ENCODE measurements around the gene C1R. TPM values are rescaled to one million over a fixed set of nuclear protein-coding genes. Genes with fewer than 3 reads are reported as not detected.

Gene C1R
- total and polyA plus RNA-seq, 4 donors = 268 to 525 (median 434) TPM

GRCh38 chr12:7118881-7119280, 26.6 kb upstream of the C1R start:
- H3K27ac ChIP-seq (ENCODE audit: low read depth in 1 of 2, low read length in 1 of 2) = no peak overlapping the region
- no peak overlapping the region for H3K9ac ChIP-seq (ENCODE audit: insufficient read depth in 1 of 2, low read length in 2 of 2)
- TF ChIP-seq, protein P1, sequence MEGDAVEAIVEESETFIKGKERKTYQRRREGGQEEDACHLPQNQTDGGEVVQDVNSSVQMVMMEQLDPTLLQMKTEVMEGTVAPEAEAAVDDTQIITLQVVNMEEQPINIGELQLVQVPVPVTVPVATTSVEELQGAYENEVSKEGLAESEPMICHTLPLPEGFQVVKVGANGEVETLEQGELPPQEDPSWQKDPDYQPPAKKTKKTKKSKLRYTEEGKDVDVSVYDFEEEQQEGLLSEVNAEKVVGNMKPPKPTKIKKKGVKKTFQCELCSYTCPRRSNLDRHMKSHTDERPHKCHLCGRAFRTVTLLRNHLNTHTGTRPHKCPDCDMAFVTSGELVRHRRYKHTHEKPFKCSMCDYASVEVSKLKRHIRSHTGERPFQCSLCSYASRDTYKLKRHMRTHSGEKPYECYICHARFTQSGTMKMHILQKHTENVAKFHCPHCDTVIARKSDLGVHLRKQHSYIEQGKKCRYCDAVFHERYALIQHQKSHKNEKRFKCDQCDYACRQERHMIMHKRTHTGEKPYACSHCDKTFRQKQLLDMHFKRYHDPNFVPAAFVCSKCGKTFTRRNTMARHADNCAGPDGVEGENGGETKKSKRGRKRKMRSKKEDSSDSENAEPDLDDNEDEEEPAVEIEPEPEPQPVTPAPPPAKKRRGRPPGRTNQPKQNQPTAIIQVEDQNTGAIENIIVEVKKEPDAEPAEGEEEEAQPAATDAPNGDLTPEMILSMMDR (IDR thresholded peaks at IDR 0.05; ENCODE audit: control extremely low read depth, extremely low read depth) = no peak
- no peak overlapping the region for H3K4me3 ChIP-seq
- peaks cover 0 to 2% (median 0%) of the 10 kb centered on the region in 4 donors for H3K36me3 ChIP-seq (ENCODE audit: control insufficient read depth in 4 of 4, insufficient read depth in 4 of 4, low read length in 4 of 4)
- WGBS, 2 donors = 77 to 94% methylated on average over 3 of the region's 3 CpGs
- H3K27me3 ChIP-seq (ENCODE audit: control insufficient read depth in 3 of 3, insufficient read depth in 3 of 3, low read length in 2 of 3) = no peaks in the 10 kb centered on the region
- DNase-seq (no peak), ATAC-seq (ENCODE audit: insufficient read depth, low FRiP score) (no peak)
- peaks cover 0 to 13% (median 2%) of the 10 kb centered on the region in 5 donors for H3K4me1 ChIP-seq (ENCODE audit: control insufficient read depth in 5 of 5, insufficient read depth in 5 of 5, low read length in 5 of 5)
- H3K9me3 ChIP-seq (ENCODE audit: control insufficient read depth in 4 of 4, insufficient read depth in 3 of 4, low read length in 3 of 4) = no peaks in the 10 kb centered on the region

DNA sequence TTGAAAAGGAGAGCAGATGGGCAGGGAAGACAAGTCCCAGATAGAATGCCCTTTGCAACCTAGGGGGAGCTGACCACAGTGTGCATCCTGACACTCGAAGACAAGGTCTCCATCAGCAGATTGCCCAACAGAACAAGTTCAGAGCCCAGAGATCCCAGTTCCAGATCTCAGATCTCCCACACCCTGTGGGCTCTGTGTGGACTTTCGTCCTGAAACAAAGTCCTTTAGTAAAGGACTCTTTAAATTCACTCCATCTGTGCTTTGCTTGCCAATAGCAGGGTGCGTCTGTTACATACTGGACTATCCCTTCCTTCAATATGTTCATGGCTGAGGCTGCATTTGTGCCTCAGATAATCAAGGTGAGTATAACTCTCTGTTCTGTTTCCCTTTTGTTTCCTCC, 25.4 kb upstream of the C1R start:
- ATAC-seq (ENCODE audit: insufficient read depth, low FRiP score) = no peak
- WGBS, 2 donors = 90 to 94% methylated on average over 3 of the region's 3 CpGs

GRCh38 chr12:7116916-7117315, 24.7 kb upstream of the C1R start:
- no peaks in the 10 kb centered on the region for H3K9me3 ChIP-seq (ENCODE audit: control insufficient read depth in 4 of 4, insufficient read depth in 3 of 4, low read length in 3 of 4)
- no peak overlapping the region for H3K27ac ChIP-seq (ENCODE audit: low read depth in 1 of 2, low read length in 1 of 2)
- H3K4me1 ChIP-seq (ENCODE audit: control insufficient read depth in 5 of 5, insufficient read depth in 5 of 5, low read length in 5 of 5) = peaks cover 0 to 2% (median 0%) of the 10 kb centered on the region in 5 donors
- DNase-seq (no peak), ATAC-seq (ENCODE audit: insufficient read depth, low FRiP score) (no peak)
- 95 to 96% methylated on average over 9 of the region's 9 CpGs for WGBS, 2 donors
- TF ChIP-seq, protein P1 (IDR thresholded peaks at IDR 0.05; ENCODE audit: control extremely low read depth, extremely low read depth) = no peak
- H3K36me3 ChIP-seq (ENCODE audit: control insufficient read depth in 4 of 4, insufficient read depth in 4 of 4, low read length in 4 of 4) = peaks cover 0 to 2% (median 0%) of the 10 kb centered on the region in 4 donors
- no peak overlapping the region for H3K9ac ChIP-seq (ENCODE audit: insufficient read depth in 1 of 2, low read length in 2 of 2)
- no peaks in the 10 kb centered on the region for H3K27me3 ChIP-seq (ENCODE audit: control insufficient read depth in 3 of 3, insufficient read depth in 3 of 3, low read length in 2 of 3)
- H3K4me3 ChIP-seq = no peak overlapping the region

More for the DNA sequence above, 25.4 kb upstream of the C1R start:
- peaks cover 0 to 3% (median 0%) of the 10 kb centered on the region in 5 donors for H3K4me1 ChIP-seq (ENCODE audit: control insufficient read depth in 5 of 5, insufficient read depth in 5 of 5, low read length in 5 of 5)
- H3K9me3 ChIP-seq (ENCODE audit: control insufficient read depth in 4 of 4, insufficient read depth in 3 of 4, low read length in 3 of 4) = no peaks in the 10 kb centered on the region
- no peak overlapping the region for H3K4me3 ChIP-seq
- H3K27me3 ChIP-seq (ENCODE audit: control insufficient read depth in 3 of 3, insufficient read depth in 3 of 3, low read length in 2 of 3) = no peaks in the 10 kb centered on the region
- TF ChIP-seq, protein P1 (IDR thresholded peaks at IDR 0.05; ENCODE audit: control extremely low read depth, extremely low read depth) = no peak
- peaks cover 0 to 2% (median 0%) of the 10 kb centered on the region in 4 donors for H3K36me3 ChIP-seq (ENCODE audit: control insufficient read depth in 4 of 4, insufficient read depth in 4 of 4, low read length in 4 of 4)
- H3K27ac ChIP-seq (ENCODE audit: low read depth in 1 of 2, low read length in 1 of 2) = no peak overlapping the region
- H3K9ac ChIP-seq (ENCODE audit: insufficient read depth in 1 of 2, low read length in 2 of 2) = no peak overlapping the region
- no peak for DNase-seq

GRCh38 chr12:7116196-7116595, 24.0 kb upstream of the C1R start:
- Histone ChIP-seq H3K4me3 (no peak overlapping the region), H3K9me3 (ENCODE audit: control insufficient read depth in 4 of 4, insufficient read depth in 3 of 4, low read length in 3 of 4) (no peaks in the 10 kb centered on the region), H3K36me3 (ENCODE audit: control insufficient read depth in 4 of 4, insufficient read depth in 4 of 4, low read length in 4 of 4) (peaks cover 0 to 2% (median 0%) of the 10 kb centered on the region in 4 donors), H3K27ac (ENCODE audit: low read depth in 1 of 2, low read length in 1 of 2) (no peak overlapping the region), H3K4me1 (ENCODE audit: control insufficient read depth in 5 of 5, insufficient read depth in 5 of 5, low read length in 5 of 5) (peaks cover 0 to 2% (median 0%) of the 10 kb centered on the region in 5 donors), H3K9ac (ENCODE audit: insufficient read depth in 1 of 2, low read length in 2 of 2) (no peak overlapping the region), H3K27me3 (ENCODE audit: control insufficient read depth in 3 of 3, insufficient read depth in 3 of 3, low read length in 2 of 3) (no peaks in the 10 kb centered on the region)
- TF ChIP-seq, protein P1 (IDR thresholded peaks at IDR 0.05; ENCODE audit: control extremely low read depth, extremely low read depth) = no peak
- ATAC-seq (ENCODE audit: insufficient read depth, low FRiP score) (no peak), DNase-seq (no peak)
- WGBS, 2 donors = 89 to 92% methylated on average over 3 of the region's 3 CpGs

Data from lung (tissue), 12 donors.